Measurements from ENCODE around the gene CCDC9B.

GRCh38 chr15:40334541-40334940 is 6.2 kb downstream of the CCDC9B start:
- TF ChIP-seq CTCF (IDR thresholded peaks at IDR 0.05) (no peak), POLR2A (IDR thresholded peaks at IDR 0.05) (no peak)

Data from upper lobe of left lung (tissue), 4 donors.